Nephron progenitor cell (in vitro differentiated cells): ENCODE data around the gene LDHAL6B.
A peak's percentile ranks its signal among the peaks of the same experiment; 100 is the strongest.

Experiments used
- DNase-seq: peaks from one replicate; pipeline ENCODE4 v3.0.0; 2021
- H3K27ac Mint-ChIP-seq: 2 replicates; pipeline ENCODE4 v1.8.0; 2021; ENCODE audit warnings: mild to moderate bottlenecking, moderate library complexity, mixed read lengths
- H3K27me3 Mint-ChIP-seq: 2 replicates; pipeline ENCODE4 v1.8.0; 2021; ENCODE audit warnings: mild to moderate bottlenecking, low read depth, mixed read lengths; ENCODE audit not compliant: poor library complexity
- H3K36me3 Mint-ChIP-seq: 2 replicates; pipeline ENCODE4 v1.8.0; 2021; ENCODE audit warnings: low read depth, mixed read lengths
- H3K4me1 Mint-ChIP-seq: 2 replicates; pipeline ENCODE4 v1.8.0; 2021; ENCODE audit warnings: mixed read lengths
- H3K4me3 Mint-ChIP-seq: 2 replicates; pipeline ENCODE4 v1.8.0; 2021; ENCODE audit warnings: mild to moderate bottlenecking, moderate library complexity, mixed read lengths
- H3K9me3 Mint-ChIP-seq: 2 replicates; pipeline ENCODE4 v1.8.0; 2021; ENCODE audit warnings: mild to moderate bottlenecking, moderate library complexity, mixed read lengths
- CTCF ChIP-seq: fragments of 200-600 bp; sonication (generic); IDR thresholded peaks from 2 replicates; pipeline ENCODE4 v1.5.0; 2021; ENCODE audit warnings: antibody characterized with exemption

LDHAL6B gene

GRCh38 chr15:59242649-59243048 is 36.0 kb downstream of the LDHAL6B start:
- DNase-seq, result no peak
- H3K9me3 Mint-ChIP-seq, result no peaks in the 10 kb centered on the region
- no peak overlapping the region for H3K4me3 Mint-ChIP-seq
- H3K27me3 Mint-ChIP-seq, result no peaks in the 10 kb centered on the region
- H3K36me3 Mint-ChIP-seq, result no peaks in the 10 kb centered on the region
- H3K27ac Mint-ChIP-seq, result peak overlapping the region; percentile 41
- peaks cover 18% of the 10 kb centered on the region for H3K4me1 Mint-ChIP-seq
- TF ChIP-seq CTCF, result no peak

GRCh38 chr15:59243622-59244021 is 37.0 kb downstream of the LDHAL6B start:
- no peaks in the 10 kb centered on the region for H3K27me3 Mint-ChIP-seq
- TF ChIP-seq CTCF, result no peak
- no peak overlapping the region for H3K4me3 Mint-ChIP-seq
- no peaks in the 10 kb centered on the region for H3K9me3 Mint-ChIP-seq
- no peak for DNase-seq
- H3K27ac Mint-ChIP-seq, result no peak overlapping the region
- H3K4me1 Mint-ChIP-seq, result peaks cover 19% of the 10 kb centered on the region
- H3K36me3 Mint-ChIP-seq, result no peaks in the 10 kb centered on the region

- TF ChIP-seq CTCF, result no peak
- no peaks in the 10 kb centered on the region for H3K36me3 Mint-ChIP-seq
- DNase-seq, result no peak
- H3K4me1 Mint-ChIP-seq, result peaks cover 19% of the 10 kb centered on the region
- no peak overlapping the region for H3K4me3 Mint-ChIP-seq
- H3K9me3 Mint-ChIP-seq, result no peaks in the 10 kb centered on the region
- H3K27ac Mint-ChIP-seq, result no peak overlapping the region
- H3K27me3 Mint-ChIP-seq, result no peaks in the 10 kb centered on the region
Observed at GRCh38 chr15:59244337-59244736, 37.7 kb downstream of the LDHAL6B start.

- H3K9me3 Mint-ChIP-seq, result no peaks in the 10 kb centered on the region
- H3K27ac Mint-ChIP-seq, result no peak overlapping the region
- H3K36me3 Mint-ChIP-seq, result no peaks in the 10 kb centered on the region
- TF ChIP-seq CTCF, result no peak
- H3K4me1 Mint-ChIP-seq, result peaks cover 19% of the 10 kb centered on the region
- H3K4me3 Mint-ChIP-seq, result no peak overlapping the region
- no peak for DNase-seq
- no peaks in the 10 kb centered on the region for H3K27me3 Mint-ChIP-seq
Observed at GRCh38 chr15:59245559-59245958, 38.9 kb downstream of the LDHAL6B start.

GRCh38 chr15:59247364-59247763 is 40.7 kb downstream of the LDHAL6B start:
- H3K27ac Mint-ChIP-seq, result no peak overlapping the region

More at GRCh38 chr15:59247364-59247763, 40.7 kb downstream of the LDHAL6B start:
- H3K4me3 Mint-ChIP-seq, result no peak overlapping the region
- no peaks in the 10 kb centered on the region for H3K36me3 Mint-ChIP-seq
- peak; percentile 39 for DNase-seq
- H3K4me1 Mint-ChIP-seq, result peaks cover 19% of the 10 kb centered on the region
- TF ChIP-seq CTCF, result peak; percentile 57
- no peaks in the 10 kb centered on the region for H3K27me3 Mint-ChIP-seq
- no peaks in the 10 kb centered on the region for H3K9me3 Mint-ChIP-seq
